Diencephalon (tissue), 1 donor: Measurements from ENCODE around the gene PRKD2. TPM values are rescaled to one million over a fixed set of nuclear protein-coding genes. Genes with fewer than 3 reads are reported as not detected.

Experiments used
- small RNA-seq: library from RNA; depleted of rRNA; stranded (forward); fragments of <200 nt; gene quantifications from one replicate; pipeline ENCODE3, GENCODE V24; 2014
- total RNA-seq: library from RNA; depleted of rRNA; stranded (reverse); fragments of >200 nt; gene quantifications from one replicate; pipeline ENCODE4 v1.2.3, GENCODE V29; 2014

Gene PRKD2
- 6.7 TPM for total RNA-seq

DNA sequence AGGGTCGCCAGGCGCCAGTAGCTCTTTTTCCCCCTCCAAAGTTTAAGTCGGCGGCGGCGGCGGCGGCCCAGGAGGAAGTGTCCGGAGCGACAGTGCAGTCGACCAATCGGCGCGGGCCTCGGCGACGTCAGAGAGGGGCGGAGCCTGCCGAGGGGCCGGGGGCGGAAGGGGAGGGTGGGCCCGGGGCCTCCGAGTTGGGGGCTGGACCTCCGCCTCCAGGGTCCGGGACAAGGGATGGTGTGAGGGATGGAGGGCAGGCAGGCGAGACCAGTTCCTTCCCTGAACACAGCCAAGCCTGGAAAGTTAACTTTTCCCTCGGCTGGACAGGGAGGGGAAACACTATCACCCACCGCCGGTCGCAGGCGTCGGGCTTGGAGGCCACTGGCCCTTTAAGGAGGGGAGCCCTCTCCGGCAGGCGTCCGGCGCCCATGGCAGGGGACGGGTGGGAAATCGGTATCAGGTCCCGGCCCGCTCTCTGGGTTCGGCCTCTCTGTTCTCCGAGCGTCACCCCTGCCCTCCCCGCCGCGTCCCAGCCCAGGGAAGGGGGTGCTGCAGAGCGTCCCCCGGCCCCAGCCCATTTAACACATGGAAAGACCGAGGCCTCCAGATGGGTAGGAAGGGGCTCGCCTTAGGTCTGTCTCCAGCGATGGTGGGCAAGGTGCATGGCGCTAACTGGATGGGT is at the start of gene PRKD2:
Gene PRKD2 (minus strand): TSS at position 81 of the 682 bp plus-strand sequence. CDS start 744 bp downstream, outside the sequence.

DNA sequence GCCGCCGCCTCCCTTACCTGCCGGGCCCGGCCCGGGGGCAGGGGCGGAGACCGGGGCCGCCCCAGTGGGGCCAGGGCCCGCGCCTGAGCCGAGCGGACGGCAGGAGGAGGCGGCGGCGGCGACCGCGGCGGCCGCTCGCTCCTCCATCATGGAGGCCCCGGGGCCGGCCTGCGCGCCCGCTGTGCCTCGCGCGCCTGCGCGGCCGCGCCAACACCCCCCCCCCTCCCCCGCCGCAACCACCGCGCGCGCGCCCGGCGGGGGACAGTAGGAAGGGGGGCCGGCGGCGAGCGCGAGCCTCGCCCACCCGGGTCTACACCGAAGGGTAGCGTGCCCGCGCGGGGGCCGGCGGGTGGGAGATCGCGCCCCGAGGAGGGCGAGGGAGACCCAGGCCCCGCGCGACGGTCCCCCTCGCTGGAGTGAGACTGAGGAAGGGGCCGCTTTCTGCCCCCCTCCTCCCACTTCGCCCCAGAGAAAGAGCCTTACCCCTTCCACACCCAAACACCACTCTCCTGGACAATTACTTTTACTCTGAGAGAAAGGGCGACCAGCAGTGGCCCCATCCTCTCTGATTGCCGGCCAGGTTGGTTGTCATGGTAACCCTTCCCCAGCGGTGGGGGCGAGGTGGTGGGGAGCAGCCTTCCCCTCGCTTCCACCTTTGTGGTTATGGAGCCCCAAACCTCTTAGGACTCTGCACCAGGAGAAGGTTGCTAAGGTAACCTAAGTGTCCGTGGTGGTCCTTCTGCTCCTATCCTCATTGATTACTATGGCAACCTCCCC is 29.6 kb upstream of the PRKD2 start, which contains the start of gene STRN4:
Gene STRN4 (minus strand): TSS at position 170 of the 777 bp plus-strand sequence. CDS start 20 bp downstream, at position 150.

DNA sequence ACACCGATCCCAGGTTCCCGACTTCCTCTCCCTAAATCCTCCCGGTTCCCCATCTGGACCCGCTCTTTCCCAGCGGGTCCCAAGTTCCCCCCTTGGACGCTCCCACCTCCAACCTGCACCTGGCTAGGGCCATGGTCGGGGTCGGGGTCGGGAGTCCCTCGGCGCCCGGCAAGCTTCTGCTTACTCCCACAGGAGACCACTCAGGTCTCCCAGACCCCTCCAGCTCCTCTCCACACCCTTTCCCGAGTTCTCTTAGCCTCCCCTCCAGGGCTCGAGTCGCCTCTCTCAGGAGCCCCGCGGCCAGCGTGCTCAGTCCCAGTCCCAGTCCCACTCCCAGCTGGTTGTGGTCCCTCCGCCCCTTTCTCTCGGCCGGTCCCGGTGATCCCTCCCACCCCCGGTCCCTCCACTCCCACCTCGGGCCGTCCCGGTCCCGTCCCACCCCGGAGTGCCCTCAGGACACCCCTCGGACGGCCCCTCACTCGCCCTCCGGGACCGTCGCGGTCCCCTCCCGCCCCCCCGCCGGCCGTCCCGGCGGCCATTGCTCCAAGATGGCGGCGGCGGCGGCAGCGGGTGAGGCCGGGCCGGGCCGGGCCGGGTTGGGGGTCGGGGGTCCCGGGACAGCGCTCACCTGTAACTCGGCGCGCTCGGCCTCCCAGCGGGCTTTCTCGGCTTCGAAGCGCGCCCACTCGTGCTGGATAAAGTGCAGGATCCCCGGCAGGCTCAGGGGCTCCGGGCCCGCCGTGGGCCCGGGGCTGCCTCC is 28.8 kb upstream of the PRKD2 start, which contains the start of gene FKRP:
Gene FKRP (plus strand): TSS at position 537 of the 760 bp plus-strand sequence. CDS start 9,394 bp downstream, outside the sequence.

DNA sequence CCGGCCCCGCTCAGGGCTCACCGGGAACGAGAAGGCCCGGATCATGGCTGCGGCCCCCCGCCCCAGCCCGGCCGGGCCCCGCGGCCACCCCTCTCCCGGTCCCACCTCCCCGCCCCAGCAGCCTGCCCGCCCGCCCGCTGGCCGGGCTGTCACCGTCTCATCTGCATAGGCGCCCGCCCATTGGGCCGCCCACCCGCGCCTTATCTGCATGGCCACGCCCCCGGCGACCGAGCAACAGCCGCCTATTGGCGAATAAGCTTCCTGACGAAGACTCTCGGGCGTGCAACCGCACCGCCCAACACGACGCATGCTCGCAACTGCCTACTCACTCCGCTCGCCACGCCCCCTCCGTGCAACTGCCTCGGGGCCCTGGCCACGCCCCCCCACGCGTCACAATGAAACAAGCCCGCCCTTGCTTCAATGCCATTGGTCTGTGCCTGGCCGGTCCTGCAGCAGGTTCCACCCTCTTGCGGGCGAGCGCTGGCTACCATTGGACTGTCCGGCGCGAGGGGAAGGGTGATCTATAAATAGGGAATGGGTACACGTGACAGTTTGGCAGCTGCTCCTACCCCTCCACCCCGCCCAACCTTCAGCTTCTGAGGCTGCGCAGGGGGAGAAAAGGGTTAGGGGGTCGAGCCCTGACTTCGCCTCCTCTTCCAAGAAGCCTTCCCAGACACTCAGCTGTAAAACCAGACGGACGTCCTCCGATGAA is 55.7 kb downstream of the PRKD2 start, which contains the start of gene DACT3:
Gene DACT3 (minus strand): TSS at position 163 of the 712 bp plus-strand sequence. CDS start 118 bp downstream, at position 45.

DNA sequence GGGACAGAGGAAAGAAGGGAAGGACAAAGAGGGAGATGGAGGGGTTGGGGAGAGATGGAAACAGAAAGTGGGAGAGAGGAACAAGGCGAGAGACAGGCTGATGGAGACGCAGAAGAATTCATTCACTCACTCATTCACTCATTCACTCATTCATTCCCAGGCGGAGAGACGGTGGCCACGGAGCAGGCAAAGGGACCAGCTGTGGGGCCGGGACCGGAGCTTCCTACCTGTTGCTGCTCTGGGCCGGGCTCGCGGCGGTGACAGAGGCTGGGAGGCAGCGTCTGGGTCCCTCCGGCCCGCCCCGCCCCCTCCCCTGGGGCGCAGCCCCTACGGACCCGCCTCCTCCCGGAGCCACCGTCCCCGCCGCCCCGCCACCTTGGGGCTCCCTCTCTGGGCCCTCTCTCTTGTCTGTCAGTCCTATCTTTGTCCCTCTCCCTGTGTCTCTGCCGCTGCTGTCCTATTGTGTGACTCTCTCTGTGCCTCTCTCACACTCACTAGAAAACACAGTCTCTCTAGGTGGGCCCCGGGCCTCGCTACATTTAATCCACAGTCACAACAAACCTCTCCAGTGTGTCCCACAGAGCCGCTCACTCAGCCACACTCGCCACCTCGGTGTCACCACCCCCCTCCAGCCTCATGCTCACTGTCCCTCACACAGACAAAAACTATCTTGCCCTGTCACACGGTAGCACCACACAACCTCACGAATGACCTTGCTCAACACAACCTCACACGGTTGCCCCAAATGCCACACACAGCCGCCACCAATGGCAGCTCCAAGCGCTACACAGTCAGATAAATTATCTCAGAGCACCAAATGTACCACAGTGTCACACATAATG is 80.8 kb downstream of the PRKD2 start, which contains the start of gene GNG8:
Gene GNG8 (minus strand): TSS at position 283 of the 842 bp plus-strand sequence. CDS start 1,520 bp downstream, outside the sequence.

DNA sequence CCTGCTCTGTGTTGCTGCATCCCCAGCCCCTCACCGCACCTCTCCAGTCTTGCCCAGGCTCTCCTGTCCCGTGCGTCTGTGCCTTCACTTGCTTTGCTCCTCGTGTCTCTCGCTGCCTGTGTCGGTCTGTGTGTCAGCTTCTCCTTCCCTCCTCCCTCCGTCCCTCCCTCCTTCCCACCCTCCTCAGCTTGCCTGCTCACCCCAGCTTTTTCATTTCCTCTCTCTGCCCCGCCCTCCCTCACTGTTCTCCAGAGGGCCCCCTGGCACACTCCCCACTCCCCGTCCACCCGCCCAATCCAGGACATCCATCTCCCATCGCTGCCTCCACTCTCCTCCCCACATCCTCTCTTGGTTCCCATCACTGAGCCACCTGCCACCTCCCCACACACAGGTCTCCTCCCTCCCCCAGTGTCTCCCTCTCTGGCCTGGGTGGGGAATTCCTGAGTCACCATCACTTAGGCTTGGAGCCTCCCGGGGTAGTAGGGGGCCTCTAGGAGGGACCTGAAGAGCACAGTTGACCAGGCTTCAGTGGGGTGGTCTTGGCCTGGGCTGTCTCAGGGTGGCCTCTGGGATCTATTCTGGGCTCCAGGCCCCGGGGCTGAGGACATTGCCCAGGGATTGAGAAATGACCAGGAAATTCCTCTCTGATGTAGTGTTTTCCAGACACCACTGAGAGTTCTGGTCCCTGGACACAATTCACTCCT is 91.8 kb downstream of the PRKD2 start, which contains the start of gene PTGIR:
Gene PTGIR (minus strand): TSS at position 132 of the 704 bp plus-strand sequence. CDS start 864 bp downstream, outside the sequence.

Small RNA genes within 50 kb of the gene (small RNA-seq; reads per million reads assigned to genes)
- gene MIR320E (not detected), gene RF00019 (not detected), gene RN7SL364P (0.23 reads per million)

Other genes starting within 250 kb of the PRKD2 start
- 108 TPM for gene PNMA8A, start 245.6 kb downstream of the PRKD2 start, total RNA-seq
- 33.0 TPM for gene PNMA8B, start 221.2 kb downstream of the PRKD2 start, total RNA-seq
- 544 TPM for gene CALM3, start 115.8 kb downstream of the PRKD2 start, total RNA-seq
- 0.23 TPM for gene PTGIR, start 92.0 kb downstream of the PRKD2 start, total RNA-seq
- gene GNG8, start 80.9 kb downstream of the PRKD2 start, total RNA-seq = not detected
- gene DACT3, start 55.9 kb downstream of the PRKD2 start, total RNA-seq = 24.0 TPM
- gene FKRP, start 28.9 kb upstream of the PRKD2 start, total RNA-seq = 18.2 TPM
- 93.0 TPM for gene STRN4, start 29.3 kb upstream of the PRKD2 start, total RNA-seq
- 4.4 TPM for gene SLC1A5, start 71.5 kb upstream of the PRKD2 start, total RNA-seq
- 82.1 TPM for gene AP2S1, start 133.7 kb upstream of the PRKD2 start, total RNA-seq
- gene ARHGAP35, start 143.9 kb upstream of the PRKD2 start, total RNA-seq = 108 TPM